CD4-positive, alpha-beta T cell treated with Interferon alpha-2 for 1 hour (primary cell): ENCODE data around the gene LIMD2.

Experiments used
- DNase-seq, 2 donors: peaks; one replicate each; pipeline ENCODE4 v3.0.0-alpha.2; 2020 to 2022

LIMD2 gene

DNA sequence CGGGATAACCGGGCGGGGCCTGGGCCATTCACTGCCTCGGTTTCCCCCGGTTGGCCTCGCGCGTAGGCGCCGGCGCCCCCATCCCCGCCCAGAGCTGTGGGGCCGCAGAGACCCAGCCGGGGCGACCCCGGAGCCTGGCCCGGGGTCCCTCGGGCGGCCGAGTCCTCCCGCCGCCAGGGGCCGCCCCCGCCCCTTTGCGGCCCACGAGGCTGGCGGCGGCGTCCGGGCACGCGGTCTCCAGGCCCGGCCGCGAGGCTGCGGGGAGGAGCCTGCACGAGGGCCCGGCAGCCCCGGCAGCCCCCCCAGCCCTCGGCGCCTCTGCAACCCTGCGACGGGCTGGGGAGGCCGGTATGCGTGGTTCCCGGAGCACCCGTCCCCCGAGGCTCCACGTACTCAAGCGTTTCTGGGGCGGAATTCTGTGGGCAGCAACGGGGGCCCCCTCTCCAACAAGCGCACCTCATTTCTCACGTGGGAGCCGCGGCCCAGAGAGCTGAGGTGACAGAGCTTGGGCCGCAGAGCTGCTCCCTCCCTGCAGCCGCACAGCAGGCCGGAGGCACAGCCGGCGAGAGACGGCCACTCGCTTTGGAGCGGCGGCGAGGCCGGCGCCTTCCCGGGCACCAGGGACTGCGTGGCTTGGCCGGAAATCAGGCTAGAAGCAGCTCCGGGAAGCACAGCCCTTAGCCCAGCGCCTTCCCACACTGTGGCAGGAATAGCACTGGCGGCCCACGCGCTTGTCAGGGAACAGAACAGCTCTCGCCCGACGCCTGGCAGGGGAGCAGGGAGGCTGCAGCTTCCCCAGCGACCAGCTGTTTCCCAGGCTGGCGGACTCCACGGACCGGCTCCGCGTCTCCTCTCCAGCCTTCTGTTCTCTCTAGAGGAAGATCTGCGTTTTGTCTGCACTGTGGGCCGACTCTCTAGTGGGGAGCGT, 867 bp upstream of the LIMD2 start:
- peak; percentile 38 to 65 for DNase-seq

GRCh38 chr17:63698886-63699637, 863 bp downstream of the LIMD2 start:
- peak; percentile 93 to 94 for DNase-seq

DNA sequence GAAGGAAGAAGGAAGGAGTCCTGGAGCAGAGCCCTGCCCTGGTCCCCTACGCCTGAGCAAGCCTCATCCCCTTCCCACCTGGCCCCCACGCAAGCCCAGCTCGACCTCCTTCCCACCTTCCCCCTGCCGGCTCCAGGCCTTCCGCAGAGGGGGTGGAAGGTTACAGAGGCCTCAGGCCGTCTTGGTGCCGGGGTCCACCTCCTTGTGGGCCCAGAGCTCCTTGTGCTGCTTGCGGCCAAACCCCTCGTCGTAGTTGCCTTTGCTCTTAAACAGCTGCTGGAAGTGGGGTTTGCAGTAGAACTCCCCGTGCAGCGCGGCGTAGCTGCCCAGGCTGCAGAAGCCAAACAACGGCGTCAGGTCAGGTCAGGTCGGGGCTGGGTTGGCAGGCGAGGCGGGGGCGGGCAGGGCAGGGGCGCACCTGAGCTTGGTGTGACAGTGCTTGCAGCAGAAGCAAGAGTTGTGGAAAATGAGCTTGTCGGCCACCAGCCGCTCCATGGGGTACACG, 1.5 kb downstream of the LIMD2 start:
- DNase-seq: no peak

- DNase-seq: peak; percentile 89 to 90
Observed at GRCh38 chr17:63697341-63698286, 2.3 kb downstream of the LIMD2 start.

DNA sequence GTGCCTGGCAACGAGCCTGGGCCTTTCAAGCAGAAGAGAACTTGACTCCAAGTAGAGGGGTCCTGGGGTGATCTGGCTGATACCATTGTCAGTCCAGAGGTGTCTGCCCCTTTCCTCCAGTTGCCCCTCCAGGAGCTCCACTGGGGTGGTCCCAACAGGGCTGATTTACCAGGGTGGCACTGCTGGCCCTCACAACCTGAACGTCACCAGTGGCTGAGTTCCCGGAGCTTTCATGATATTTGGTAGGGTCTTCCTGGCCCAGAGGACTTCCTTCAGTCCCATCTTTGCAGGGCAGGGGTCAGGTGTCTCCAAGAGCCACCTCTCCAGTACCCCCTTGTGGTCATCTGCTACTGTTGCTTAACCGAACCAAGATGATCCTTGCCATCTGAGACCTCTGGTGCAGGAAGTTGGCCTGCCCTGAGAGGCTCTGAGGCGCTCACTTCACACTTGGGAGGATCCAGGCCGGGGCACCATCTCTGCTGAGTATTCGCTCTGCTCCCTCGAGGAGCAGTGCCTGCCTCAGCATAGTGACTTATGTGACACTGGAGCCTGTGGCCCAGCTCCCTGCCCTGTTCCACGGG, 3.5 kb downstream of the LIMD2 start:
- DNase-seq: peak; percentile 47 to 67

GRCh38 chr17:63695889-63696288, 4.0 kb downstream of the LIMD2 start:
- DNase-seq: no peak

- DNase-seq: peak in 1 of 2 donors; percentile 39
Observed at GRCh38 chr17:63694950-63695773, 4.8 kb downstream of the LIMD2 start.

GRCh38 chr17:63694229-63694949, 5.5 kb downstream of the LIMD2 start:
- DNase-seq: peak; percentile 11 to 47

GRCh38 chr17:63693411-63694113, 6.4 kb downstream of the LIMD2 start:
- no peak for DNase-seq

- DNase-seq: no peak
Observed at GRCh38 chr17:63692195-63692816, 7.6 kb downstream of the LIMD2 start.

DNA sequence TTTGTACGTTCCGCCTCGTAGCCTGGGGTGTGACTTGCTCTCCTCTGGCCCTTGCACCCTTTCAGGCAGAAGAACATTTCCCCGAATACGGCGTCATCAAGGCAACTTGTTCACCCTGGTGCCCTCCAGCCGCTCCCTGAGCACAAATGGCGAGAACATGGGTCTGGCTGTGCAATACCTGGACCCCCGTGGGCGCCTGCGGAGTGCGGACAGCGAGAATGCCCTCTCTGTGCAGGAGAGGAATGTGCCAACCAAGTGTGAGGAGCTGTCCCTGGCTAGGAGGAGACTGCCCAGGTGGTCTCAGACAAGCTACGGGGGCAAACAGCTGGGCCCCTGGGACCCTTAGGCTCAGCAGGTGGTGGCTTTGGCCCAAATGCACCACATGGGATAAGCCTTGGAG, 10.4 kb downstream of the LIMD2 start:
- DNase-seq: no peak

DNA sequence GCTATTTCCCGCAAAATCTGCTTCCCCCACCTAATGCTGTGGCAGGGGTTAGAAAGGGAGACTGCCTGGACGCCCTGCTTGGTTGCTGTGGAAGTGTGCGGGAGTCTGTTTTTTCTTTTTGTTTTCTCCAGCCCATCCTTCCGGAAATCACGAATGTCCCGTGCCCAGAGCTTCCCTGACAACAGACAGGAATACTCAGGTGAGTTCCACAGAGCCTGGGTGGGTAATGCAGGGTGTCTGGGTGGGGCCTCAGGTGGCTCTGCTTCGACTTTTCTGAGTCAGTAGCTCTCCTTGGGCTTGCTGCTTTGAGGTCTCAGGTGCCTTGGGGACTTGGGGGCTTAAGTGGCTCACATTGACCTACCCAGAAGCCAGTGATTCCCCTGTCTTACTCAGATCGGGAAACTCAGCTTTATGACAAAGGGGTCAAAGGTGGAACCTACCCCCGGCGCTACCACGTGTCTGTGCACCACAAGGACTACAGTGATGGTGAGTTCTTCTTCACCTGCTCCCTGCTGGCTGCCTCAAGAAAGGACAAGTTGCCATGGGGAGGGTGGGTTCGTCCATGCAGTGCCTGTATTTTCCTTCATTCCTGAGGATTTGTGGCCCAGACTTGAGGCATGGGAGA, 11.4 kb downstream of the LIMD2 start:
- DNase-seq: no peak

DNA sequence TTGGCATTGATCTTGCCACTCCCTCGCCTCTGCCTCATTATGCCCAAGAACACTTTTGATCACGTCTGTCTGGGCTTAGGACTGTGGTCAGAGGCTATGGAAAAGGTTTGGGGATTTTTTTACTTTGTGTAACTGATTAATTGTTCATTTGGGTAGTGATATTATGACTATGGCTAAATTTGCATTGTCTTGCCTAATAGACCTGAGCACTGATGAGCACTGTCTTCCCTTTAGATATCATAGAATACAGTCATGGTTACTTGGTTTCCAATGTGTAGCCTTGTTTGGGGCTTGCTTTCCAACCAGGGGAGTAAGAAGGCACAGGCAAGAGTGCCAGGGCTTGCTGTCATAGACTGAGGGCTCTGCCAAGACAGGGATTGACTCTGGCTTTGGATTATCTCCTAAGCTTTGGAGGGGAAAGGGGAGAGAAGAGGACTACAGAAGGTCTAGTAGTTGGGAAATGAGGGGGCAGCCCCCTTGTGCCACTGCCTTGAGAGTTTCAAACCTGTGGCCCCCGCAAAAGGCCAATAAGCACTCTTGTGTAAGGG, 13.7 kb downstream of the LIMD2 start:
- no peak for DNase-seq

DNA sequence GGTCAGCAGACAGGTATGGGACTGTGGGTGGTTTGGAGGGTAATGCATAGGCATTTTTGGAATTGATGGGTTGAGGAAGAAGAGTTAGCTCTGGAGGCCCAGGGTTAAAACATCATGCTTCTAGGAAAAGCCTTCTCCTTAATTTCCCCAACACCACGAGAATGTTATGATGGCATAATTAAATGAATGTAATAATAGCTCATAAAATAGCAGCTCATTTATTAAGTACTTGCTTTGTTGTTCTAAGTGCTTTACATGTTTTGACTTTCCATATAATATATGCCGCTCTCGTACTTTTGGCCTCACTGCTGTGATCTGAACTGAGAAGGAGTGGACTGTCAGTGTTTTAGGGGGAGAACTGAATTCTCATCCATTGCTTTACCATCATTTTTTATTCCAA, 14.3 kb downstream of the LIMD2 start:
- DNase-seq: no peak

DNA sequence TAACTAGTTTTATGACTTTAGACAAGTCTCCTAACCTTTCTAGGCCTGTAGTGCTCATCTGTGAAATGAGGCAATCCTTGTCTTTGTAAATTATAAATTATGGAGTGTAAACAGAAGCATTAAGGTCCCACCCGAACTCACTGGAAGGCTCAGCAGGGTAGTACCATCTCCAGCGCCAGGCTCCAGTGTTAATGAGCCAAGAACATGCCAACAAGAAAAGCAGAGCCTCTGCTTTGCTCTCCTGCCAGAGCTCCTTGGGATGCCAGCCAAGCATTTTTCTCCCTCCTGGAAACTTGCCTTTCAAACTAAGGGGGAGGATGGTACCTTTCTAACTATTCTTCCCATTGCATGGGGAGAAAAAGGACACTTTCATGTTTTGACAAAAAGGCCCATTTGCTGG, 14.9 kb downstream of the LIMD2 start:
- no peak for DNase-seq

- no peak for DNase-seq
Observed at GRCh38 chr17:63682981-63683380, 16.9 kb downstream of the LIMD2 start.

DNA sequence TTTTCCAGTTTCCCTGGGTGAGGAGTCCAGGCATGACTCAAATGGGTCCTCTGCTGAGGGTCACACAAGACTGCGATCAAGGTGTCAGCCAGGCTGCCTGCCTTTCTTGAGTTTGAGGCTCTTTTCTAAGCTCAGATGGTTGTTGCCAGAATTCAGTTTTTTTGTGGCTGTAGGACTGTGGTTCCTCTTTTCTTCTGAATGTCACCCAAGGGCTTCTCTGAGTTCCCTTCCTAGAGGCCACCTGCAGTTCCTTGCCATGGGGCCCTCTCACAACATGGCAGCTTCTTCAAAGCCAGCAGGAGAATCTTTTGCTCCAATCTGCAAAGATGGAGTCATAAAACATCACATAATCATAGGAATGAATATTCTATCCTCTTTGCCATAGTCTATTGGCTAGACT, 17.5 kb downstream of the LIMD2 start:
- DNase-seq: no peak

- no peak for DNase-seq
Observed at GRCh38 chr17:63681530-63681929, 18.4 kb downstream of the LIMD2 start.

DNA sequence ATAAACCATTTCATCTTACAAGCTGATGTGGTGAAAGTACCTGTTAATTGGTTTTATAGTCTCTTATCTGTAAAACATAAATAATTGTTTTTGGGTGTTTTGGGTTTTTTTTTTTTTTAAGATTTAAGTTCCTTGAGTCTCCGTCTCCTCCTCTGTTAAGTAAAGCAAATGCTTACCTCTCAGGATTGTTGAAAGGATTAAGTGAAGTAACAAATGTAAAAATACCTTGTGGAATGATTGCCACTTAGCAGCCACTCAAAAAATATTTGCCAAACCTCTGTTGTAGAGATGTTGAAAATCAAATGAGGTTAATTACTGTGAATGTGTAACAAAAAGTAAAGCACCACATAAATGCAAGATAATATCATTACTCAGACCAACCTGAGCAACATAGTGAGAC, 19.2 kb downstream of the LIMD2 start:
- DNase-seq: no peak
